ENCODE results near the gene LIN54. TPM values are rescaled to one million over a fixed set of nuclear protein-coding genes. Genes with fewer than 3 reads are reported as not detected.

LIN54 gene
- total RNA-seq, 2 experiments from 2014 or later, result 17.0 to 17.1 TPM

DNA sequence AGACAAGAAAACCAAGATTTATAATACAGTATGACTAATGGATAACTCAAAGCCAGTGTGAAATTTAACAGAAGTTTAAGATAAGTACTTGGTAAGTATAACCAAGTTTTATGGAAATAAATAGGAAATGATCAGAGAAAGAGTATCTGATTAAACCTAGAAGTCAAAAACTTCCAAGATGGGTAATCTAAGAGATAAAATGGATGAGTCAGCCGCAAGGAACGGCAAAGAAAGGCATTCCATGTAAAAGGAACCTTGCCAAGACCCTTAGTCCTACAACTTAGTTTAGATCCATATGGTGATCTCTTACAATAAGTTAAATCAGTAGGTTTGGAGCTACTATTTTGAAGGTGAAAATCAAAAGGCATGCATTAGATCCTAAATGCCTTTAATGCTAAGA, 34.8 kb downstream of the LIN54 start:
- H3K4me3 Mint-ChIP-seq, result no peak overlapping the region
- no peak for DNase-seq
- peaks cover 2% of the 10 kb centered on the region for H3K4me1 Mint-ChIP-seq (ENCODE audit: low read depth)
- peaks cover 23% of the 10 kb centered on the region for H3K36me3 Mint-ChIP-seq (ENCODE audit: low read depth)
- no peaks in the 10 kb centered on the region for H3K9me3 Mint-ChIP-seq
- intact Hi-C loops (cut with micrococcal nuclease), result no loop called here
- H3K27me3 Mint-ChIP-seq (ENCODE audit: low read depth), result no peaks in the 10 kb centered on the region
- CTCF ChIA-PET, result no interaction called here
- no peak overlapping the region for H3K27ac Mint-ChIP-seq

DNA sequence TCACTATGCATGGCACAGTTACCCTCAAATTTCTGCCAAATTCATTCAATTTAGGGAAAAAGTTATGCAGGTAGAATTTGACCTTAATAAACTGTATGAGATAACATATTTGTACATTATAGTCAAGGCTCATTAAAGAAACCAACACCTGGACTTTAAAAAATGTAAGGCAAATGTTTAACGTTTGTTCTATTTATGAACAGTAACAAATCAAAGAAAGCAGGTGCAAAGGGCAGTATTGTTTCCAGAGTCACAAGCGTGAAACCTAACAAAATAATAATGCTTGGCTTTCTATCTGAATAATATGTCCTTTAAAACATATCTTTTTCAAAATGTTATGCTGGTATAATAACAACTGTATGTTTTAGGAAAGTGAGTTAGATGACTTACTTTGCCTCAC, 41.2 kb downstream of the LIN54 start:
- Mint-ChIP-seq H3K27ac (no peak overlapping the region), H3K27me3 (ENCODE audit: low read depth) (no peaks in the 10 kb centered on the region), H3K4me1 (ENCODE audit: low read depth) (peaks cover 2% of the 10 kb centered on the region), H3K36me3 (ENCODE audit: low read depth) (peaks cover 31% of the 10 kb centered on the region), H3K9me3 (no peaks in the 10 kb centered on the region), H3K4me3 (no peak overlapping the region)
- no peak for DNase-seq
- intact Hi-C loops (cut with micrococcal nuclease), result loop anchor here (5.0 kb wide), 1 partner anchor 33 kb away; no protein-coding TSS in a partner anchor
- CTCF ChIA-PET, result no interaction called here

DNA sequence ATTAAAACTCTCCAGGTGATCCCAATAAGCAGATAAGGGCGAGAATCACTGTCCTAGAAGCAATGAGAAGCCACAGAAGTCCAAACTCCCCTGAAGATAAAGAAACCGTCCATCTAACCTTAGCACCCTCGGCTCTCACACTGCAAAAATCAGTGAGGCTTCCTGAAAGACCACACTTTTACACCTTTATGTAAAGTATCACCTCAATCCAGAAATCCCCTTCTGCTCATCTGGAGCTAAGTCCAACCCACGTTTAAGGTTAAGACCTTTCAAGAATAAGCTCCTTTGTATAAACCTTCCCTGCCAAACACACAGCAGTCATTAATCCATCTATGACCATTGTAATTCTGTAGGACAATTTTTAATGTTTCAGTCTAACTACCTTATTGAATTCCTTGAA, 41.7 kb downstream of the LIN54 start:
- H3K9me3 Mint-ChIP-seq, result no peaks in the 10 kb centered on the region
- no peak for DNase-seq
- H3K36me3 Mint-ChIP-seq (ENCODE audit: low read depth), result peaks cover 32% of the 10 kb centered on the region
- intact Hi-C loops (cut with micrococcal nuclease), result loop anchor here (5.0 kb wide), 1 partner anchor 33 kb away; no protein-coding TSS in a partner anchor
- no peak overlapping the region for H3K27ac Mint-ChIP-seq
- H3K4me1 Mint-ChIP-seq (ENCODE audit: low read depth), result peaks cover 2% of the 10 kb centered on the region
- H3K4me3 Mint-ChIP-seq, result no peak overlapping the region
- CTCF ChIA-PET, result no interaction called here
- H3K27me3 Mint-ChIP-seq (ENCODE audit: low read depth), result no peaks in the 10 kb centered on the region

DNA sequence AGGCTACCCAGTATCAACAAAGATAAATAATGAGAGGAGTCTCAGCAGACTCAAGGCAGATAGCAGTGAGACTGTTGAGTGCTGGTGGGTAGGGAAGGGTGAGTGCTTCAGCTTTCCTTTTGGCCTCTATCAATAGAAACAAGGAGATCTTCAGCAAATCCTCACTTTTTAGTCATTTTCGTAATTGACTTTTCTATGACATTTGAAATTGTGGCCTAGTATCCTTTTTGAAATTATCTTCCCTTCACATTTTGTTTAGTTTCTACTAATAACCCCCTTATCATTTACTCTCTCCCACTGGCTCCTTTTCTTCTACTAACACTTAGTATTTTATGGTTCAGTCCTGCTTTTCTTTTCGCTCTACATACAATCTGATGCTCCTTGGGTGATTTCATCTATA, 44.9 kb downstream of the LIN54 start:
- CTCF ChIA-PET, result no interaction called here
- Mint-ChIP-seq H3K27ac (no peak overlapping the region), H3K4me1 (ENCODE audit: low read depth) (no peaks in the 10 kb centered on the region), H3K4me3 (no peak overlapping the region), H3K36me3 (ENCODE audit: low read depth) (peaks cover 40% of the 10 kb centered on the region), H3K9me3 (no peaks in the 10 kb centered on the region), H3K27me3 (ENCODE audit: low read depth) (no peaks in the 10 kb centered on the region)
- intact Hi-C loops (cut with micrococcal nuclease), result loop anchor here (5.0 kb wide), 1 partner anchor 37 kb away; no protein-coding TSS in a partner anchor
- DNase-seq, result no peak

DNA sequence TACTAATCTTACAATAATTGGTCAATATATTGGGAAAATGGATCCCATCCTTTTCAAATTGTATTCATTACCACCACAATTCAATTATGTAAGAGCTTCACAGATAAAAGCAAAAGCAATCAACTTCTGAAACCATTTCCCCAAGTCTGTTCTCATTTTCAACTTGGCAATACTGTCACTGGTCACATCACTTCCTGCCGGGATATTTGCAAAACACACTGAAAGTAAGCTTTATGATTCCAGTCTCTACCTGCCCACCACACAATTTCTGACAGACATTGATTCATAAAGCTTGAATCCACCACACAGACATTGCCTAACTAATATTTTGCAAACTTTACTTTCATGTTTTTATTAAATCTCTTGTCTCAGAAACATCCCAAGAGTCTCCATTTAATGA, 53.6 kb downstream of the LIN54 start:
- H3K27ac Mint-ChIP-seq, result no peak overlapping the region
- no peaks in the 10 kb centered on the region for H3K27me3 Mint-ChIP-seq (ENCODE audit: low read depth)
- H3K4me1 Mint-ChIP-seq (ENCODE audit: low read depth), result peaks cover 11% of the 10 kb centered on the region
- H3K36me3 Mint-ChIP-seq (ENCODE audit: low read depth), result peaks cover 15% of the 10 kb centered on the region
- no peaks in the 10 kb centered on the region for H3K9me3 Mint-ChIP-seq
- no peak overlapping the region for H3K4me3 Mint-ChIP-seq
- intact Hi-C loops (cut with micrococcal nuclease), result loop anchor here (5.0 kb wide), 1 partner anchor 35 kb away; no protein-coding TSS in a partner anchor
- DNase-seq, result peak; percentile 13
- CTCF ChIA-PET, result no interaction called here

DNA sequence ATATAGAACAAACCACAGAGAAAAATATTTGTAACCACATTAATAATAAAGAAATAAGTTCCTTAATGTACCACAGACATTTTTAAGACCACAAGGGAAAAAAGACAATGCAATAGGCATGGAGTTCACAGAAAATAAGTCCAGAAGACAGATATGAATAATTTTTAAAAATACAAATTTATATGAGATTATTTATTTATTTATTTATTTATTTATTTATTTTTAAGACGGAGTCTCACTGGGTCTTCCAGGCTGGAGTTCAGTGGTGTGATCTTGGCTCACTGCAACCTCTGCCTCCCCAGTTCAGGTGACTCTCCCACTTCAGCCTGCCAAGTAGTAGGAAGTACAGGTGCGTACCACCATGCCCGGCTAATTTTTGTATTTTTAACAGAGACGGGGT, 56.4 kb downstream of the LIN54 start:
- no peaks in the 10 kb centered on the region for H3K9me3 Mint-ChIP-seq
- H3K36me3 Mint-ChIP-seq (ENCODE audit: low read depth), result peaks cover 6% of the 10 kb centered on the region
- no peaks in the 10 kb centered on the region for H3K27me3 Mint-ChIP-seq (ENCODE audit: low read depth)
- H3K27ac Mint-ChIP-seq, result no peak overlapping the region
- intact Hi-C loops (cut with micrococcal nuclease), result no loop called here
- CTCF ChIA-PET, result interaction anchor here (0.7 kb wide), 1 partner anchor 24 kb away, joined by 3 read pairs; no protein-coding TSS in a partner anchor
- no peak overlapping the region for H3K4me3 Mint-ChIP-seq
- DNase-seq, result no peak
- H3K4me1 Mint-ChIP-seq (ENCODE audit: low read depth), result peaks cover 12% of the 10 kb centered on the region

DNA sequence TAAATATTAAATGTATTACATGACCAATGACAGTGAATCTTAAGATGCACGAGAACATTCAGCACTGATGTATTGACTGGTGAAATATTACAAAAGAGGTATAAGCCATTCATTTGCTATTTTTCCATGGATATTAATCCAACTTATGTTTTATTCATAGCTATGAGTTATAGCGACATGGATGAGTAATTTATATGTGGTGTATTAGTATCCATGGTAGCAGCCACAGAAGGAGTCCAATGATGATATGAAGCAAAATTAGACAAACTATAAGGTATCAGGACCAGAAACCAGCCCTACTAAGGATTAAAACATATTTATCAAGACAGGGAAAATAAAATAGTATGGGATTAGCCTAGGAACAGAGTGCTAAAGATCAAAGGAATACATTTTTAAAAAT, 59.4 kb downstream of the LIN54 start:
- no peaks in the 10 kb centered on the region for H3K9me3 Mint-ChIP-seq
- H3K27me3 Mint-ChIP-seq (ENCODE audit: low read depth), result no peaks in the 10 kb centered on the region
- intact Hi-C loops (cut with micrococcal nuclease), result no loop called here
- DNase-seq, result no peak
- no peak overlapping the region for H3K27ac Mint-ChIP-seq
- CTCF ChIA-PET, result interaction anchor here (1.0 kb wide), 2 partner anchors 22 to 212 kb away, joined by 3 read pairs; no protein-coding TSS in a partner anchor
- peaks cover 7% of the 10 kb centered on the region for H3K36me3 Mint-ChIP-seq (ENCODE audit: low read depth)
- peaks cover 2% of the 10 kb centered on the region for H3K4me1 Mint-ChIP-seq (ENCODE audit: low read depth)
- no peak overlapping the region for H3K4me3 Mint-ChIP-seq

DNA sequence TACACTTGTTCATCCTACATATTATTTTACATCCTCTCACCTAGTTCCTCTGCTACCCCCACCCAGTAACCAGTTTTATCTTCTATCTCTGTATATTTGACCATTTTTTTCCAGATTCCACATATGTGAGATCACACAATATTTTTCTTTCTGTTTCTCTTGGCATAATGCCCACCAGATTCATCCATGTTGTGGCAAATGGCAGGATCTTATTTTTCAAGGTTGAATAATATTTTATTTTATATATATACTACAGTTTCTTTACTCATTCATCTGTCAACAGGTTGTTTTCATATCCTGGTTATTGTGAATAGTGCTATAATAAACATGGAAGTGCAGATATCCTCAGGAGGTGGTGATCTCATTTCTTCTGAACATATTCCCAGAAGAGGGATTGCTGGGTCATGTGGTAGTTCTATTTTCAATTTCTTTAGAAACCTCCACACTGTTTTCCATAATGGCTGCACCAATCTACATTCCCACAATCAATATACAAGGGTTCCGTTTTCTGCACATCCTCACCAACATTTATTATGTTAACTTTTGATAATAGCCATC, 61.9 kb downstream of the LIN54 start:
- no peaks in the 10 kb centered on the region for H3K9me3 Mint-ChIP-seq
- peaks cover 2% of the 10 kb centered on the region for H3K4me1 Mint-ChIP-seq (ENCODE audit: low read depth)
- no peaks in the 10 kb centered on the region for H3K27me3 Mint-ChIP-seq (ENCODE audit: low read depth)
- DNase-seq, result no peak
- H3K27ac Mint-ChIP-seq, result no peak overlapping the region
- intact Hi-C loops (cut with micrococcal nuclease), result no loop called here
- no peak overlapping the region for H3K4me3 Mint-ChIP-seq
- H3K36me3 Mint-ChIP-seq (ENCODE audit: low read depth), result peaks cover 6% of the 10 kb centered on the region
- CTCF ChIA-PET, result no interaction called here

DNA sequence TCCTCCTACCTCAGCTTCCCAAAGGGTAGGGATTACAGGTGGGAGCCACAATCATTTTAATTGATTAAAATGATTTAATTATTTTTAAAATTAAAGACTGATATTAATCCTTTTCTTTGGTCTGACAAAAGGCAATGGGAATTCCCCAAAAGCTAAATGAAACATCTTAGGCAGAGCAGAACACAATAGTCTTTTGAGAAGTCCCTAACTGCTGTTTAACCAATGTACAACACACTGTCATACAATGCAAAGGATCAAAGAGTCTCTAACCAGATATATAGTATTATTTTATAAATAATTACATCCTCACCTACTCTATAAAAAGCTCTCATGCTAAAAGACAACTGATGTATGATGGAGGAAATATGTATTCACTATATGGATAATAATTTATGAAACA, 63.1 kb downstream of the LIN54 start:
- no peaks in the 10 kb centered on the region for H3K27me3 Mint-ChIP-seq (ENCODE audit: low read depth)
- no peaks in the 10 kb centered on the region for H3K9me3 Mint-ChIP-seq
- no peak overlapping the region for H3K27ac Mint-ChIP-seq
- DNase-seq, result no peak
- H3K4me1 Mint-ChIP-seq (ENCODE audit: low read depth), result peaks cover 2% of the 10 kb centered on the region
- intact Hi-C loops (cut with micrococcal nuclease), result no loop called here
- peaks cover 11% of the 10 kb centered on the region for H3K36me3 Mint-ChIP-seq (ENCODE audit: low read depth)
- CTCF ChIA-PET, result no interaction called here
- no peak overlapping the region for H3K4me3 Mint-ChIP-seq

DNA sequence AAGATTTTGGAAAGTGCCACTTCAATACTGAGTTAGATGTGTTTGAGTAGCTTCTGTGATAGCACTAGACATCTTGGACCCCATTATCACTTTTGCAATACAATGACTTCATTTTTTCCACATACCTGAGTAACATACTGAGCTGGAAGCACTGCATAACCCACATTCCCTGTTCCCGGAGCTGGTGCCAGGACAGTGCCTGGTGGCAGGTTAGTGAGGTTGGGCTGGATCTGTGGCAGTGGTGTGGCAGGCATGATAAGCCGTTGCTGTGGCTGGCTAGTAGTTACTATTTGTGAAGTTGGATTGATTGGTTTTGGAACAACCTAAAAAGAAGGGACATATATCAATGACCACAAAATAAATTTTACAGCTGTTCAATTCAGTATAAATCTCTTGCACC, 71.2 kb downstream of the LIN54 start:
- Mint-ChIP-seq H3K4me3 (no peak overlapping the region), H3K9me3 (no peaks in the 10 kb centered on the region), H3K36me3 (ENCODE audit: low read depth) (peaks cover 30% of the 10 kb centered on the region), H3K4me1 (ENCODE audit: low read depth) (no peaks in the 10 kb centered on the region), H3K27ac (no peak overlapping the region), H3K27me3 (ENCODE audit: low read depth) (no peaks in the 10 kb centered on the region)
- CTCF ChIA-PET, result interaction anchor here (0.5 to 1.3 kb wide), 3 partner anchors 20 to 314 kb away, joined by 3 to 4 read pairs (median 4); no protein-coding TSS in a partner anchor
- intact Hi-C loops (cut with micrococcal nuclease), result no loop called here
- no peak for DNase-seq

DNA sequence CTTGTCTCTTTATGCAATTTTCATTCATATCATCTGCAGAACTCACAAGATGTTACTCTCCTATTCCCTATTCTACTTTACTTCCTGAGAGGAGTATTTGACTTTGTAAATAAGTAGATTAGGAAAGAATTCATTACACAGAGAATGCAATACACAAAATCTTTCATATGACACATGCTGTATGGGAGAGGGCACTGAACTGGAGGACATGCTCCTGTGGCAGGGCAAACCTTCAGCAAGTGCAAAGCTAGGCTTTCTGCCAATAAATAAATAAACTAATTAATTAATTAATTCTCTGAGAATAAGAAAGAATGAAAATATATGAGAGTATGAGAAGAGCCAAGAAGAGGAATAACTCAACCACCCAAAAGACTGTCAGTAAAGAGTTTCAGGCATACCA, 76.2 kb downstream of the LIN54 start:
- no peak overlapping the region for H3K4me3 Mint-ChIP-seq
- CTCF ChIA-PET, result no interaction called here
- no peaks in the 10 kb centered on the region for H3K4me1 Mint-ChIP-seq (ENCODE audit: low read depth)
- H3K36me3 Mint-ChIP-seq (ENCODE audit: low read depth), result peaks cover 22% of the 10 kb centered on the region
- H3K27ac Mint-ChIP-seq, result no peak overlapping the region
- intact Hi-C loops (cut with micrococcal nuclease), result no loop called here
- H3K9me3 Mint-ChIP-seq, result no peaks in the 10 kb centered on the region
- no peak for DNase-seq
- H3K27me3 Mint-ChIP-seq (ENCODE audit: low read depth), result no peaks in the 10 kb centered on the region

DNA sequence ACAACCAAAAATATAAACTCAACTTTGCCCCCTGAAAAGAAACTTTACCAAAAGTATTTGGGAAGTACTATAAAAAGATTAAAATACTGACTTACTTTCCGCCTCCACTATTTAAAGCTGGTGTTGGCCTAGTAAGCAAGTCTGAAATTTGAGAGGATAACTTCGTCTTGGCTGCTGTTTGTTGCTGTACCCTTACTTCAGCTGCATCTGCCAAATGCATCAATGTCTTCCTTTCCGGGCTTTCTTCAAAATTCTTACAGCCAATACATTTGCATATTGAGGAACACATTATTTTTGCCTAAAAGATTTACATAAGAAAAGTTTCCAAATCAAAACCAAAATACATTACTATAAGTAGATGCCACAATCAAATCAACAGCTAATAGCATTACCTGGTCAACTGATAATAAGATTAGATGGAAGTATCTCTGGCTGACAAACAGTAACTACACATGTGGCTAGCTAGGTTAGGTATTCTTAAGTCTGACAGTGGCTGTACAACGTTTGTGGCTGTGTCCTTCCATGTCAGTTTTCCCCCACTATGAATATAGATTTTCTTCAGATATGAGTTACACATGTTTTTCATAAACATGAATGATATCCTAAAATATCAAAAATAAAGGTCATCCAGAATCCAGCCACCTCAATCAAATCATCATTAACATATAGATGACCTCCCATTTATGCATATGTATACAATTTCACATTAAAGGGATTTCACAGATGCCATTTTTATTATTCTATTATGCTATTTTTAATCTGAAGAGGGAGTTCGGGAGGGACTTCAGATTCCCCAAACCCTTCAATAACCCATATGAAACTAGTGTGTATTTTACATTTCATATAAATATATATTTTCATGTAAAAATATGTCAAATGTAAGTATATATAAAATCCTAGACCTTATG, 79.5 kb downstream of the LIN54 start:
- Mint-ChIP-seq H3K4me3 (no peak overlapping the region), H3K27me3 (ENCODE audit: low read depth) (no peaks in the 10 kb centered on the region), H3K27ac (no peak overlapping the region), H3K9me3 (no peaks in the 10 kb centered on the region), H3K4me1 (ENCODE audit: low read depth) (no peaks in the 10 kb centered on the region), H3K36me3 (ENCODE audit: low read depth) (peaks cover 16% of the 10 kb centered on the region)
- no peak for DNase-seq
- CTCF ChIA-PET, result no interaction called here
- intact Hi-C loops (cut with micrococcal nuclease), result no loop called here

DNA sequence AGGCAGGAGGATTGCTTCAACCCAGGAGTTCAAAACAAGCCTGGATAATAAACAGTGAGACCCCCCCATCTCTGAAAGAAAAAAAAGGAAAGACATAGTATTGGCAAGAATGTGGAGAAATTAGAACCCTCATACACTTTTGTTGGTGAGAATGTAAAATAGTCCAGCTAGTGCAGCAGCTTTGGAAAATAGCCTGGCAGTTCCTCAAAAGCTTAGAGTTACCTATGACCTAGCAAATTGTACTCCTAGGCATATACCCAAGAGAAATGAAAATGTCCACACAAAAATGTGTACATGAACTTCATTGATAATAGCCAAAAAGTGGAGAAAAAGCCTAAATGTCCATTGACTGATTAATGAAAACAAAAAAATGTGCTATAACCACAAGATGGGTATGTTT, 88.8 kb downstream of the LIN54 start:
- CTCF ChIA-PET, result interaction anchor here (0.6 kb wide), 1 partner anchor 39 kb away, joined by 3 read pairs; no protein-coding TSS in a partner anchor
- Mint-ChIP-seq H3K36me3 (ENCODE audit: low read depth) (no peaks in the 10 kb centered on the region), H3K4me3 (no peak overlapping the region), H3K27me3 (ENCODE audit: low read depth) (no peaks in the 10 kb centered on the region), H3K9me3 (no peaks in the 10 kb centered on the region), H3K4me1 (ENCODE audit: low read depth) (no peaks in the 10 kb centered on the region), H3K27ac (no peak overlapping the region)
- DNase-seq, result no peak
- intact Hi-C loops (cut with micrococcal nuclease), result no loop called here
